Smooth muscle cell (in vitro differentiated cells): ENCODE measurements around the gene ENOPH1. TPM values are rescaled to one million over a fixed set of nuclear protein-coding genes. Genes with fewer than 3 reads are reported as not detected.

Experiments used
- DNase-seq: peaks from one replicate; lab custom pipeline; 2025; ENCODE audit not compliant: unreplicated experiment; lab: John Stamatoyannopoulos, UW
- H2AFZ ChIP-seq: fragments of 200-600 bp; sonication (generic); 2 replicates; pipeline ENCODE4 v1.6.0; 2016; ENCODE audit warnings: antibody characterized with exemption, low read depth, mild to moderate bottlenecking
- H3F3A ChIP-seq: fragments of 200-600 bp; sonication (generic); 2 replicates; pipeline ENCODE4 v1.6.0; 2017; ENCODE audit warnings: antibody characterized with exemption, low read depth
- H3K27ac ChIP-seq: fragments of 200-600 bp; sonication (generic); 2 replicates; pipeline ENCODE4 v1.5.1; 2016; ENCODE audit warnings: low read depth, mild to moderate bottlenecking
- H3K27me3 ChIP-seq: fragments of 200-600 bp; sonication (generic); 2 replicates; pipeline ENCODE4 v1.6.1; 2016; ENCODE audit warnings: low read depth, mild to moderate bottlenecking
- H3K36me3 ChIP-seq: fragments of 200-600 bp; sonication (generic); 2 replicates; pipeline ENCODE4 v1.5.1; 2016; ENCODE audit warnings: low read depth
- H3K4me1 ChIP-seq: fragments of 200-600 bp; sonication (generic); 2 replicates; pipeline ENCODE4 v1.5.1; 2016; ENCODE audit warnings: low read depth
- H3K4me2 ChIP-seq: fragments of 200-600 bp; sonication (generic); 2 replicates; pipeline ENCODE4 v1.6.0; 2016; ENCODE audit warnings: mild to moderate bottlenecking
- H3K4me3 ChIP-seq: fragments of 200-600 bp; sonication (generic); 2 replicates; pipeline ENCODE4 v1.5.1; 2016; ENCODE audit warnings: mild to moderate bottlenecking
- H3K79me2 ChIP-seq: fragments of 200-600 bp; sonication (generic); 2 replicates; pipeline ENCODE4 v1.6.0; 2016; ENCODE audit warnings: low read depth, mild to moderate bottlenecking
- H3K9ac ChIP-seq: fragments of 200-600 bp; sonication (generic); 2 replicates; pipeline ENCODE4 v1.6.0; 2016; ENCODE audit warnings: low read depth
- H3K9me3 ChIP-seq: fragments of 200-600 bp; sonication (generic); replicated peaks from 2 replicates; pipeline ENCODE4 v1.5.1; 2016; ENCODE audit warnings: low read depth
- H4K20me1 ChIP-seq: fragments of 200-600 bp; sonication (generic); 2 replicates; pipeline ENCODE4 v1.6.0; 2016; ENCODE audit warnings: low read depth
- CTCF ChIP-seq: fragments of 200-600 bp; sonication (generic); IDR thresholded peaks from 2 replicates; pipeline ENCODE4 v1.5.1; 2017; ENCODE audit warnings: borderline replicate concordance, mild to moderate bottlenecking, antibody characterized with exemption; ENCODE audit not compliant: insufficient read depth, poor library complexity, severe bottlenecking
- WGBS: methylation state at CpG from one replicate; pipeline ENCODE4 v1.1.7; 2016; ENCODE audit warnings: low lambda C conversion rate; 5-methylcytosine and 5-hydroxymethylcytosine counted together
- polyA plus RNA-seq: library from polyadenylated mRNA; unstranded; fragments of >200 nt; fragmentation: Nextera tagmentation; extraction: Ambion mirVana; gene quantifications from 2 replicates; pipeline ENCODE4 v1.2.1, GENCODE V29; 2016
- total RNA-seq: library from RNA; depleted of rRNA; stranded (reverse); fragments of >200 nt; gene quantifications from 2 replicates; pipeline ENCODE4 v1.2.3, GENCODE V29; 2014

The ENOPH1 gene
- total and polyA plus RNA-seq, 2 experiments from 2014 or later = 36.2 to 54.5 TPM

GRCh38 chr4:82479562-82479961 lies 49.2 kb downstream of the ENOPH1 start:
- no peaks in the 10 kb centered on the region for H3K9me3 ChIP-seq
- H3K79me2 ChIP-seq = no peaks in the 10 kb centered on the region
- H3K36me3 ChIP-seq = no peaks in the 10 kb centered on the region
- H3F3A ChIP-seq = no peaks in the 10 kb centered on the region
- H3K9ac ChIP-seq = no peak overlapping the region
- no peak overlapping the region for H3K4me3 ChIP-seq
- no peak overlapping the region for H2AFZ ChIP-seq
- H3K4me1 ChIP-seq = no peaks in the 10 kb centered on the region
- WGBS = 98% methylated on average over 14 of the region's 14 CpGs
- no peak for TF ChIP-seq CTCF
- no peak overlapping the region for H3K4me2 ChIP-seq
- H3K27ac ChIP-seq = no peak overlapping the region
- H3K27me3 ChIP-seq = no peaks in the 10 kb centered on the region
- no peaks in the 10 kb centered on the region for H4K20me1 ChIP-seq
- no peak for DNase-seq

GRCh38 chr4:82480771-82481505 lies 50.5 kb downstream of the ENOPH1 start:
- Histone ChIP-seq H2AFZ (no peak overlapping the region), H3F3A (no peaks in the 10 kb centered on the region), H3K79me2 (no peaks in the 10 kb centered on the region), H3K9me3 (no peaks in the 10 kb centered on the region), H4K20me1 (no peaks in the 10 kb centered on the region), H3K27ac (no peak overlapping the region), H3K36me3 (no peaks in the 10 kb centered on the region), H3K27me3 (no peaks in the 10 kb centered on the region), H3K4me2 (no peak overlapping the region), H3K9ac (no peak overlapping the region), H3K4me3 (no peak overlapping the region), H3K4me1 (no peaks in the 10 kb centered on the region)
- 79% methylated on average over 10 of the region's 10 CpGs for WGBS
- no peak for TF ChIP-seq CTCF
- DNase-seq = no peak

- H4K20me1 ChIP-seq = no peaks in the 10 kb centered on the region
- H3F3A ChIP-seq = no peaks in the 10 kb centered on the region
- H3K27ac ChIP-seq = no peak overlapping the region
- no peaks in the 10 kb centered on the region for H3K4me1 ChIP-seq
- TF ChIP-seq CTCF = no peak
- no peaks in the 10 kb centered on the region for H3K36me3 ChIP-seq
- no peaks in the 10 kb centered on the region for H3K79me2 ChIP-seq
- no peak overlapping the region for H3K4me3 ChIP-seq
- no peak overlapping the region for H2AFZ ChIP-seq
- H3K9me3 ChIP-seq = no peaks in the 10 kb centered on the region
- no peaks in the 10 kb centered on the region for H3K27me3 ChIP-seq
- no peak for DNase-seq
- no peak overlapping the region for H3K9ac ChIP-seq
- WGBS = 78% methylated on average over 6 of the region's 6 CpGs
- H3K4me2 ChIP-seq = no peak overlapping the region
Observed at GRCh38 chr4:82481506-82481840, 51.1 kb downstream of the ENOPH1 start.

- H3K9me3 ChIP-seq = no peaks in the 10 kb centered on the region
- H3K27me3 ChIP-seq = no peaks in the 10 kb centered on the region
- WGBS = 81% methylated on average over 6 of the region's 6 CpGs
- H3K4me3 ChIP-seq = no peak overlapping the region
- no peak for DNase-seq
- no peaks in the 10 kb centered on the region for H3K36me3 ChIP-seq
- H3K79me2 ChIP-seq = no peaks in the 10 kb centered on the region
- H3K27ac ChIP-seq = no peak overlapping the region
- no peak for TF ChIP-seq CTCF
- no peaks in the 10 kb centered on the region for H4K20me1 ChIP-seq
- no peaks in the 10 kb centered on the region for H3K4me1 ChIP-seq
- no peaks in the 10 kb centered on the region for H3F3A ChIP-seq
- H2AFZ ChIP-seq = no peak overlapping the region
- no peak overlapping the region for H3K4me2 ChIP-seq
- no peak overlapping the region for H3K9ac ChIP-seq
Observed at GRCh38 chr4:82482387-82482786, 52.0 kb downstream of the ENOPH1 start.
